NCI-H524 (cell line): ENCODE results near the gene NTN1.

Experiments used
- DNase-seq, 2 experiments: peaks; one replicate each; lab custom pipeline; 2025; lab: John Stamatoyannopoulos, UW

The NTN1 gene

GRCh38 chr17:9231449-9232154 is 210.3 kb downstream of the NTN1 start:
- no peak for DNase-seq

- DNase-seq, result no peak
Measured at GRCh38 chr17:9232155-9232475, 210.8 kb downstream of the NTN1 start.

GRCh38 chr17:9232591-9233270 is 211.4 kb downstream of the NTN1 start:
- DNase-seq, result no peak

- no peak for DNase-seq
Measured at GRCh38 chr17:9233271-9233599, 211.9 kb downstream of the NTN1 start.

GRCh38 chr17:9233761-9234160 is 212.5 kb downstream of the NTN1 start:
- DNase-seq, result no peak

DNA sequence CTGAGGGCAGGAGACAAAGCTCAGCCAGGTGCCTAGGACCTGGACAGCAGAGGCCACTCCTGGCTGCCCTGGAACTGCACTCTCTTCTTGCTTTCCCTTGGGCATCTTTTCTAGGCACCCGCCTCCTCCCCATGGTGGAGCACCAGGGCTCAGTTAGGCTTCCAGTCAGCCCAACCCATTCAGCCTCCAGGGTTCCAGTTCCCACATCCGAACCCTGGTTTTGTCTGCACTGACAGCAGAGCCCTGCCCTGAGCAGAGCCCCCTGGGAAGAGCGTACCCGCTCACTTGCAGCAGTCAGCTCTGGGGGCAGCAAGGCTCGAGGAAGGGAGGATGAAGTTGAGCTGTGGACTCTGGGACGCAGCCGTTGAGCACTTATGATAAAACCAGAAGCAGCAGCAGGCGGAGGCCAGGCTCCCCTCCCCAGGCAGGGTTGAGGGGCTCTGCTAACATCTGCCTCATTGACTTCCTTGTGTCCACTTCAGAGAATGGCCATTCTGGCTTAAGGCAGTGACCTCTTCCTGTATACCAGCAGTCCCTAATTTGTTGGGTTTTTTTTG is 213.2 kb downstream of the NTN1 start:
- DNase-seq, result no peak

- no peak for DNase-seq
Measured at GRCh38 chr17:9235346-9235745, 214.0 kb downstream of the NTN1 start.

GRCh38 chr17:9236286-9237052 is 215.2 kb downstream of the NTN1 start:
- DNase-seq, result no peak

DNA sequence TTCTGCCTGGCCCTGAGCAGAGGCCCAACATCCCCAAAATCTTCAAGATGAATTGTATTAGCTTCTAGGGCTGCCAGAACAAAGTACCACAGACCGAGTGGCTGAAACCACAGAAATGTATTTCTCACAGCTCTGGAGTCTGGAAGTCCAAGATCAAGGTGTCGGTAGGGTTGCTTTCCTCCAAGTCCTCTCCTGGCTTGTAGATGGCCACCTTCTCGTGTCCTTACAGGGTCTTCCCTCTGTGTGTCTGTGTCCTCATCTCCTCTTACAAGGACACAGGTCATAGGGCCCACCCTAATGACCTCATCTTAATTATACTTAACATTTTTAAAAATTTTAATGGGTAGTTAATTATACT is 215.7 kb downstream of the NTN1 start:
- no peak for DNase-seq

DNA sequence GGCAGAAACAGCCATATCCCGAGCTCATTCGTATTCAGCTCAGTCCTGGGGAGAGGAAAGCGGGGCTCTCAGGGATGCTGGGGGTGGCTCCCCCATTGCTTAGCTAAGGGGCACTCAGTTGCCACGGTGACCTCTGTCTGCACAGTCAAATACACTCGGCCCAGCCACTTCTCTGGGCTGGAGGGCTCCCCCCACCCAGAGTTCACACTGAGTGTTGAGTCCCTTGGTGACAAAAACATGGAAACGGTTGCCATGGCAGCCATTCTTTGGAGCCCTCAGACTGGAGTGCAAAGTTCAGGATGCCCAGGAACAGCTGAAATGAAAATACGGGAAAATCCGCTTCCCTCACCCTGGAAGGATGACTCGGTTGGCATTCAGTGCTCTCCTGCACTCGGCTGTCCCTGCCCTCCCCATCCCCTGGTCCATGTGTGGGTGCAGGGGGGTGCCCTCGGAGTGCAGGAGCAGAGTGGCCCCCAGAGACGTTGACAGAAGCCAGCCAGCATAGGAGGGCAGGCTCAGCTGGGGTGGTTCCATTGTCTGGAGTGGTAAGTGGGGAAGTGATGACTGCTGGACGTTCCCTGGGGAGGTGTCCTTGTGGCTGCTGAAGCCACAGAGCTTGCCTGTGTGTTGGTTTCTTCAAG is 216.5 kb downstream of the NTN1 start:
- DNase-seq, result no peak

DNA sequence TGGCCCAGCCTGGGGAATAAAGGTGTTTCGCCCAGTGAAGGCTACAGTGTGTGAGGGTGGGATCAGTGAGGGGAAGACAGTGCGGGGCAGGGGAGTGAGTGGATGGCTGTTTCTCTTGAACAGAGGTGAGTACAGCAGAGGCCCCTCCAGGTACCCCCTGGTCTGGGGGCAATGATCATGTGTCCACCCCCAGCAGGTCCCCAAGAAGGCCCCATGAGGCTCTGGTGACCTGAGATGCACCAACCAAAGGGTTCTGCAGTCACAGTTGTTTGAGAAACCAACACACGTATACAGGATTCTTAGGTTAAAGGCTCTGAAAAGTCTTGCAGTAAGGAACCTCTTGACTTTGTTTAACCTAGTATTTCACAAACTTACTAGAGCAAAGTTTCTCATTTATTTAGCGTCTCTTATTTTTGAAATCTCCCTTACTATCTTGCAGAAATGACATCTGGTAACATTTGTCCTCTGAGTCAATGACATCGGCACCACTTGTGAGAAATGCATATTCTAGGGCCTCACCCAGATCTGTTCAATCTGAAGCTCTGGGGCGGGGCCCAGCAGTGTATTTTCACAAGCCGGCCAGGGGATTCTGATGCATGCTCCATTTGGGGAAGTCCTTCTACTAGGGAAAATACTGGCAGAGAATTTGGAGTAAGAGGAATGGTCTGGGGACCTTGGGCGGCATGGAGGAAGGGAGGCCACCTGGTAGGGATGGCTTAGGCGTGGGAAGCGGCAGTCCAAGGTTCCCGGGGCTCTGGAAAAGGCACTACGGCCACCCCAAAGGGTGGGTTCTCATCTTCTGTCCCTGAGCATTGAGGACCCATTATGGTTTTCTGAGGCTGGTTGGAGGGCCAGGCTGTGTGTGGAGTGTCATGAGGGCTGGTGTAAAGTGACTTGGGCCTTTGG is 217.3 kb downstream of the NTN1 start:
- DNase-seq, result no peak

DNA sequence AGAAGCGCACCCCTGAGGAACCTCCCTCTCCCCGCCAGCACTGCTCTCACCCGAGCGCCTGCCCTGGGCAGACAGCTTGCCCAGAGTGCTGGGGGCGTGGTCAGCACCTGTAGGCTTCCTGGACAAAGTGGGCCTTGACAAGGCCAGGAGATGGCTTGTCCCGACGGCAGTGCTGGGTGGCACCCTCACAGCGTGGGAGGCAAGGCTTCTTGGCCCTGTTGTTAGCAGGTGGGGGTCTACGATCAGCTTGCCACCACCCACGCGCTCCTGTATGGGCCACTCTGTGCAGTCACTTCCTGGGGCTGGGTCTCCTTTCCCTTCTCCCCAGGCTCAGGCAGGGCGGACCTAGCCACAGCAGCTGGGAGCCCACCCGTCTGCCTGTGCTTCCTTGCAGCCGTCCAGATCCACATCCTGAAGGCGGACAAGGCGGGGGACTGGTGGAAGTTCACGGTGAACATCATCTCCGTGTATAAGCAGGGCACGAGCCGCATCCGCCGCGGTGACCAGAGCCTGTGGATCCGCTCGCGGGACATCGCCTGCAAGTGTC is 218.0 kb downstream of the NTN1 start:
- no peak for DNase-seq

GRCh38 chr17:9239793-9240658 is 218.7 kb downstream of the NTN1 start:
- DNase-seq, result no peak

DNA sequence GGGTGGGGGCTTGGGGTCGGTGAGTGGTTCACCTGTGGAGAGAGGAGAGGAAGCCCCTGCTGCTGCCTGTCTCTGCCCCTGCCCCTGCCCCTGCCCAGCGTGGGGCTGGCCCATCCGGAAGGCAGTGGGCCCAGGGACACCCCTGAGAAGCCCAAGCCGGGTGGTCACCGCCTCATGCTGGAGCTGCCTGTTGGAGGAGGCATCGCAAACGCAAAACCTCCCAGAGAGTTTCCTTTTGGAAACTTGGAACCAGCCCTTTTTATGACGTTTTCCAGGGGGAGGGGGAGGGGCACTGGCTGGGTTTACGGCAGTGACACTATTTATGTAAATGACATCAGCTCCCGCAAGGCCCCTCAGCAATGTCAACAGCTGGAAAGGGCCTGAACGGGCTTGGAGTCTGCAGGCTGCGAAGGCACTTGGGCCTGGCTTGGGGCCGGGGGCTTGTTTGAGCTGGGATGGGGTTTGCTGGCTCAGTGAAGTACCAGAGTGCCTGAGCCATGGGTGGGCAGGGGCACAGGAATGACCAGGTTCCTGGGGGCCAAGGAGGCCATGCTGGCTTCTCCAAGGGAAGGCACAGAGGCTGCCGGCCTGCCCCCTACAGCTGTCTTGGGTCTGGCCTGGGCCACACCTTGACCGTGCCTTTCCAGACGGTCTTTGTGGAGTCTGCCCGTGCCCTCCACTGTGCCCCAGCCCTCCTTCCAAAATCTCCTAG is 219.5 kb downstream of the NTN1 start:
- no peak for DNase-seq

- no peak for DNase-seq
Measured at GRCh38 chr17:9241371-9241712, 220.0 kb downstream of the NTN1 start.

DNA sequence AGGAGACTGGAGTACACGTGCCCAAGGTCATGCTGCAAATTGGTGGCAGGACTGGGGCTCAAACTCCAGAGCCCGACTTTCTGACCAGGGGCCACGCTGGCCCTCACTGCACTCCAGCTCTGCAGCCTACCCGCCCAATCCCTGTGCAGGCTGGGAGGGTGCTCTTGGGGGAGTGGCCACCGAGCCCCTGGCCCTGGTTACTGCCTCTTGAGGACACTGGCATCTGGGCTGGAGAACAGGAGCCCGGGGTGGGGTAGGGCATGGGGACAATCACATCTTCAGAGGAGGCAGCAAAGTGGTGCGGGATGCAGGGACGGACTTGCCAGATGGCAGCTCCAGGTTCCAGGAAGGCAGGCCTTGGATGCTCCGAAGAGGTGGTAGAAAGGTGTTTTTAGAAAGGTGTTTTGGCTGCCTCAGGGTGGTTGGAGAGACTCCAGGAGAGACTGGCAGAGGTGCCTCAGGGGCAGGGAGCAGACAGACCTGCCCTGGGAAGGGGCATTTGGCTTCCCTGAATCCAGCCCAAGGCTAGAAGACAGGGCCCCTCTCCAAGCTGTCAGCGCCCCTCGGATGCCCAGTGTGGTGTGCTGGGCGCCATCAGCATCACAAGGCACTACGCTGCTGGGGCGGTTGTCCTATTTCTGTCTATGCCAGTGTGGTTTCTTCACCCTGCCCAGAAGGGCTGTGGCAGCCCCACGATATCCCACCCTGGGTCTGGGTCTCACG is 220.6 kb downstream of the NTN1 start:
- DNase-seq, result no peak

DNA sequence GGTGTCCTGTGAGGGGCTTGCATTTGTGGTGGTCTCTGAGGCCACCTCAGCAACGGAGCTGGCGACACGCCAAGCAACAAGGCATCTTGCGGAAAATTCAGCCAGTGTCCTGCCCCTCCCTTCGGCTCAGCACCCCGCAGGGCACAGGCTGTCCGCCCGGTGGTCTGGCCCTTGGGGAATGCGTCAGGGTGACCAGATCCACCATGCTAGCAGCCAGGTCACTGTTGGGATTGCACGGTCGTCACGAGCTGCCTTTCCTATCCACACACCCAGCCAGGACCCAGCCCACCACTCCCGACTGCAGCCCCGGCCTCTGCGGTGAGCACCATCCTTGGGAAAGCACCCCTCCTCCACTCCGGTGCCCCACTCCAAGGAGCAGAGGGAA is 221.2 kb downstream of the NTN1 start:
- no peak for DNase-seq

DNA sequence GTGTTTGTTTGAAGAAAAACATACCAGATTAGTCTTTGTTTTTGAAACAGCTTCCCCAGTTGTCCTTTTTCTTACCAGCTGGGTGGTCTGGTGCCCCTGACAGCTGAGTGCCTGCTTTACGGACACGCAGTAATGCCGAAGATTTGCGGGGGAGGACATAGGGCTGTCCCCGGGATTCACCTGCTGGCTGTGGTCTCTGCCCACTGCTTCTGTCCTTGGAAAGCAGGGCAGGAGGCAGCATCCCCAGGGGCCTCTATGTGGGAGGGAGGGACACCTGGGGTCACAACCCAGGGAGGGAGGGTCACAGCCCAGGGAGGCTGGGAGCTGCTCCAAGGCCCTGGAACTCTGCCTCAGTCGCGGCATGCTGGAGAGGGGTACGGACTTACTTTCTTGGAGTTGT is 221.7 kb downstream of the NTN1 start:
- DNase-seq, result no peak
